Measurements from ENCODE around the gene ARHGAP15. TPM values are rescaled to one million over a fixed set of nuclear protein-coding genes. Genes with fewer than 3 reads are reported as not detected.

The ARHGAP15 gene
- total and polyA plus RNA-seq, 7 experiments from 2014 or later, result 164 to 311 (median 201) TPM

DNA sequence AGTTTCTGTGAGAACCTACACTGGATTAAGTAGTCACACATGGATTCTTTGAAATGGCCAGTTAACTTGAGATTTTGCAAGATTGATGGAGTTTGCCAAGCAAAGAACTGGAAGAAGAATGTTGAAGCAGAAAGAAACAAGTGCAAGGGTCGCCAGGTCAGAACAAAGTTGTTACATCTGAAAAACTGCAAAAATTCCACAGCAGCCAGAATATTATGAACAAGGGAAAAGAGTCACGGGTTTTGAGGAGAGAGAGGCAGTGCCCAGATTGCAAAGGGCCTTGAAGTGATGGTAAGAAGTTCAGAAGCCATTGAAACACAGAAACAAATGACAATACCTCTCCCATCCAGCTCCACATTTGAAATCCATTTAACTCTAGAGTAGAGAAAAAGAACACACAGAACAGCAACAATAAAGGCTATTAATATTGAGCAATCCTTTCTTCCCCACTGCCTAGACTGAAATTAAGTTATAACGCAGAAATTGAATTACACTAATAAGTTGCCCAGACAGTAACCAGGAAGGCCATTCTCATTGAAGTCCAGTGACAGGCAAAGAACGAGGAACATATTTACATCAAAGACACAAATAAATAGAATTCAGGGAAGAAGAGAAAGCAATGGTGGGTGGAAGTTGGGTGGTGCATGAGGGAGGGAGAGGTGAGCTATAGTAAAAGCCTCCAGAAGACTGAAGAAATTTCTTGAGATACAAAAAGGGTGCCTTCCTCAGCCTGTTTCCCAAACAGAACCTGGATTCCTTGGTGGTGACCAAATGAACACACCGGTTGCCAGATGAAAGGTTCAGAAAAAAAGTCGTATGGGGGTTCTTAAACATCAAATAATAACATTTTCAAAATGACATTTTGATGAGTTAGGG, 80.6 kb downstream of the ARHGAP15 start:
- H3K9me3 Mint-ChIP-seq, result peaks cover 0 to 1% (median 0%) of the 10 kb centered on the region in 11 donors
- H3K27me3 Mint-ChIP-seq, result no peaks in the 10 kb centered on the region
- no peak overlapping the region for H3K4me3 ChIP-seq (ENCODE audit: low read length)
- no peak overlapping the region for H3K4me3 Mint-ChIP-seq
- no peak overlapping the region for H3K27ac ChIP-seq (ENCODE audit: low read depth, low read length)
- DNase-seq (no peak), ATAC-seq (no peak)
- H3K4me1 ChIP-seq (ENCODE audit: control insufficient read depth in 2 of 2, insufficient read depth in 2 of 2, low read length in 2 of 2), result peaks cover 15 to 21% of the 10 kb centered on the region in 2 donors
- ChIA-PET POLR2A (no interaction called here), CTCF (interaction anchor here (0.8 kb wide), 1 partner anchor 48 kb away, joined by 3 read pairs; no protein-coding TSS in a partner anchor)
- H3K27me3 ChIP-seq (ENCODE audit: control insufficient read depth in 2 of 2, insufficient read depth in 2 of 2, low read length in 2 of 2), result no peaks in the 10 kb centered on the region
- H3K36me3 ChIP-seq (ENCODE audit: control insufficient read depth in 2 of 3, insufficient read depth in 3 of 3, low read length in 3 of 3), result peaks cover 0 to 24% (median 9%) of the 10 kb centered on the region in 3 experiments
- peaks cover 26 to 70% (median 51%) of the 10 kb centered on the region in 5 donors for H3K36me3 Mint-ChIP-seq
- intact Hi-C loops (cut with micrococcal nuclease), result no loop called here
- peaks cover 21 to 82% (median 66%) of the 10 kb centered on the region in 7 donors for H3K4me1 Mint-ChIP-seq
- peak overlapping the region in 7 of 9 donors; percentile 28 to 72 (median 64) for H3K27ac Mint-ChIP-seq
- no peaks in the 10 kb centered on the region for H3K9me3 ChIP-seq (ENCODE audit: control insufficient read depth in 2 of 3, low read length in 3 of 3)

DNA sequence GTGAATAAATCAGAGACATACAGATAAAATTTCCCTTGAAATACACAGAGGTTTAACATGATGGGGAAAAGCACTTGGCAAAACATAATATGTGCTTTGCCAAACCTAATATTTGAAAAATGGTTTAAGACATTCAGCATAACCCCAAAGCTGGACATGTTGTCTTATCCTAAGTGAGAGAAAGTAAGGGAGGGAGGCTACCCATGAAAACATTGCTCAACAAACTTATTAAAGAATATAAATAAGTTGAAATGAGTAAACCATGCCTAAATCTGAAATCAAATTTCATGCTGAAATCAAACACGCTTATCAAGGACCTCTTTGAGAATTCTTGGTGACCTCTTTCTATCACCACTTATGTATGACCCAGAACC, 81.2 kb downstream of the ARHGAP15 start:
- H3K4me3 Mint-ChIP-seq, result no peak overlapping the region
- peaks cover 28 to 74% (median 53%) of the 10 kb centered on the region in 5 donors for H3K36me3 Mint-ChIP-seq
- H3K27ac Mint-ChIP-seq, result peak overlapping the region in 6 of 9 donors; percentile 20 to 83 (median 58)
- H3K4me1 Mint-ChIP-seq, result peaks cover 21 to 80% (median 67%) of the 10 kb centered on the region in 7 donors
- H3K27me3 ChIP-seq (ENCODE audit: control insufficient read depth in 2 of 2, insufficient read depth in 2 of 2, low read length in 2 of 2), result no peaks in the 10 kb centered on the region
- intact Hi-C loops (cut with micrococcal nuclease), result no loop called here
- ChIA-PET CTCF (interaction anchor here (0.6 to 1.1 kb wide), 4 partner anchors 12 to 101 kb away, joined by 3 to 4 read pairs (median 3); no protein-coding TSS in a partner anchor), POLR2A (no interaction called here)
- H3K4me3 ChIP-seq (ENCODE audit: low read length), result no peak overlapping the region
- H3K27me3 Mint-ChIP-seq, result no peaks in the 10 kb centered on the region
- peaks cover 0 to 3% (median 0%) of the 10 kb centered on the region in 11 donors for H3K9me3 Mint-ChIP-seq
- H3K27ac ChIP-seq (ENCODE audit: low read depth, low read length), result no peak overlapping the region
- no peak for DNase-seq
- H3K36me3 ChIP-seq (ENCODE audit: control insufficient read depth in 2 of 3, insufficient read depth in 3 of 3, low read length in 3 of 3), result peaks cover 0 to 30% (median 9%) of the 10 kb centered on the region in 3 experiments
- no peaks in the 10 kb centered on the region for H3K9me3 ChIP-seq (ENCODE audit: control insufficient read depth in 2 of 3, low read length in 3 of 3)
- ATAC-seq, result no peak
- peaks cover 9 to 16% of the 10 kb centered on the region in 2 donors for H3K4me1 ChIP-seq (ENCODE audit: control insufficient read depth in 2 of 2, insufficient read depth in 2 of 2, low read length in 2 of 2)

DNA sequence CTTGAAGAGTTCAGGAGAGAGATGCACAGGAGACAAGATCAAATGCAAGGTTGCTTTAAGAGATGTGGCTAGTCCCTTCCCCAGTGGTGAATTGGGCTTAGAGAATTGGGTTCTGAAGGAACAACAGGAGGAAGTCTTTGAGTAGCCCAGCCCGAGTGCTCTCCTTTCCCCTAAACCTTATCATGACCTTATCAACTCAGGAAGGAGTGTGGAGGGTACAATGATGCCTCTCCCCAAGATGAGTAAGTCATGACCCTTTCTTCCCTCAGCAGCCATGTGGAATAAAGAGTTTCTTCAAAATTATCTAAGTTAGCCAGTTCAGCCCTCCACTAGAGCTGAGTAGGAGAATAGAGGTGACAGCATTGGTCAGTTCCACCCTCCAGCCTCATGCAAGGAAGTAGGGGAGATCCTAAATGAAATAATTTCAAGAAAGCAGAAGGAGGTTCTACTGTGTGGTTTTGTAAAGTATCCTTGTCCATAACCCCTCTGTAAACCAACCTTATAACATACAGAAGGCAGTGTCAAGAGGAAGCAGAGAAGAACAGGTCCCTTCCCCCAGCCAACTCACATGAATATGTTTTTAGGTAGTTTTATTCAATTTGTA, 88.4 kb downstream of the ARHGAP15 start:
- ATAC-seq, result peak; percentile 75
- peaks cover 16 to 53% (median 27%) of the 10 kb centered on the region in 5 donors for H3K36me3 Mint-ChIP-seq
- peak overlapping the region; percentile 17 to 85 (median 53) for H3K27ac Mint-ChIP-seq
- H3K27me3 Mint-ChIP-seq, result no peaks in the 10 kb centered on the region
- peaks cover 0 to 4% (median 0%) of the 10 kb centered on the region in 11 donors for H3K9me3 Mint-ChIP-seq
- no peak for DNase-seq
- Histone ChIP-seq H3K9me3 (ENCODE audit: control insufficient read depth in 2 of 3, low read length in 3 of 3) (no peaks in the 10 kb centered on the region), H3K27ac (ENCODE audit: low read depth, low read length) (no peak overlapping the region), H3K36me3 (ENCODE audit: control insufficient read depth in 2 of 3, insufficient read depth in 3 of 3, low read length in 3 of 3) (peaks cover 0 to 11% (median 0%) of the 10 kb centered on the region in 3 experiments), H3K27me3 (ENCODE audit: control insufficient read depth in 2 of 2, insufficient read depth in 2 of 2, low read length in 2 of 2) (no peaks in the 10 kb centered on the region), H3K4me1 (ENCODE audit: control insufficient read depth in 2 of 2, insufficient read depth in 2 of 2, low read length in 2 of 2) (peaks cover 4 to 5% of the 10 kb centered on the region in 2 donors), H3K4me3 (ENCODE audit: low read length) (no peak overlapping the region)
- peaks cover 29 to 81% (median 67%) of the 10 kb centered on the region in 7 donors for H3K4me1 Mint-ChIP-seq
- ChIA-PET CTCF (interaction anchor here (1.1 to 2.1 kb wide), 5 partner anchors 11 to 107 kb away, joined by 3 to 5 read pairs (median 3); no protein-coding TSS in a partner anchor), POLR2A (interaction anchor here (1.2 kb wide), 1 partner anchor 39 kb away, joined by 3 read pairs; no protein-coding TSS in a partner anchor)
- peak overlapping the region in 3 of 10 donors; percentile 10 to 31 (median 25) for H3K4me3 Mint-ChIP-seq
- intact Hi-C loops (cut with micrococcal nuclease), result loop anchor here in 1 of 2 donors (1.0 kb wide), 1 partner anchor 12 kb away; no protein-coding TSS in a partner anchor

DNA sequence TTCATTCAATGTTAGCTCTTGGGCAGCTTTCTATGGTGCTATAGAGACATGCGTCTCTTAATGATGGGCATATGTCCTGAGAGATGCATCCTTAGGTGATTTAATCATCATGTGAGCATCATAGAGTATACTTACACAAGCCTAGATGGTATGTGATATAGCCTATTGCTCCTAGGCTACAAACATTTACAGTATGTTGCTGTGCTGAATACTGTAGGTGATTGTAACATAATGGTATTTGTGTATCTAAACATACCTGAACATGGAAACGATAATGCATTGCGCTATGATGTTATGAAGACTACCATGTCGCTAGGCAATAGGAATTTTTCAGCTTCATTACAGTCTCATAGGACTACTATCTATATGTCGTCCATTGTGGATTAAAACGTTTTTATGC, 89.4 kb downstream of the ARHGAP15 start:
- Mint-ChIP-seq H3K27me3 (no peaks in the 10 kb centered on the region), H3K9me3 (peaks cover 0 to 4% (median 0%) of the 10 kb centered on the region in 11 donors), H3K4me1 (peaks cover 33 to 83% (median 73%) of the 10 kb centered on the region in 7 donors), H3K36me3 (peaks cover 8 to 43% (median 32%) of the 10 kb centered on the region in 5 donors), H3K27ac (peak overlapping the region in 2 of 9 donors; percentile 39 to 81), H3K4me3 (no peak overlapping the region)
- ChIA-PET CTCF (interaction anchor here (0.8 to 2.1 kb wide), 5 partner anchors 12 to 105 kb away, joined by 3 to 5 read pairs (median 3); no protein-coding TSS in a partner anchor), POLR2A (no interaction called here)
- peaks cover 4 to 8% of the 10 kb centered on the region in 2 donors for H3K4me1 ChIP-seq (ENCODE audit: control insufficient read depth in 2 of 2, insufficient read depth in 2 of 2, low read length in 2 of 2)
- H3K27me3 ChIP-seq (ENCODE audit: control insufficient read depth in 2 of 2, insufficient read depth in 2 of 2, low read length in 2 of 2), result no peaks in the 10 kb centered on the region
- no peaks in the 10 kb centered on the region for H3K9me3 ChIP-seq (ENCODE audit: control insufficient read depth in 2 of 3, low read length in 3 of 3)
- H3K36me3 ChIP-seq (ENCODE audit: control insufficient read depth in 2 of 3, insufficient read depth in 3 of 3, low read length in 3 of 3), result peaks cover 0 to 11% (median 0%) of the 10 kb centered on the region in 3 experiments
- H3K27ac ChIP-seq (ENCODE audit: low read depth, low read length), result no peak overlapping the region
- no peak for DNase-seq
- intact Hi-C loops (cut with micrococcal nuclease), result no loop called here
- no peak overlapping the region for H3K4me3 ChIP-seq (ENCODE audit: low read length)
- ATAC-seq, result no peak

DNA sequence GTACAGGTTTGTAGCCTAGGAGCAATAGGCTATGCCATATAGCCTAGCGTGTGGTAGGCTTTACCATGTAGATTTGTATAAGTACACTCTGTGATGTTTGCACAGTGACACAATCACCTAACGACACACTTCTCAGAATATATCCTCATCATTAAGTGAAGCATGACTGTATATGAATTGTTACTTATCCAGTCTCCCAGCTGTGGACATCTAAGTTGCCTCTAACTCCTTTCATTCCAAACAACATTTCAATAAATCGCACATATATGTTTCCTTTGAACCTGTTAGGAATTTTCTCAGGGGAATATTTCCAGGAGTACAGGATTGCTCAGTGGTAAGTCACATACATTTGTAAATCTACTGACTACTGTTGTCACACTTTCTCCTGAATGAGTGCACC, 90.0 kb downstream of the ARHGAP15 start:
- intact Hi-C loops (cut with micrococcal nuclease), result no loop called here
- Histone ChIP-seq H3K4me3 (ENCODE audit: low read length) (no peak overlapping the region), H3K27me3 (ENCODE audit: control insufficient read depth in 2 of 2, insufficient read depth in 2 of 2, low read length in 2 of 2) (no peaks in the 10 kb centered on the region), H3K9me3 (ENCODE audit: control insufficient read depth in 2 of 3, low read length in 3 of 3) (no peaks in the 10 kb centered on the region), H3K27ac (ENCODE audit: low read depth, low read length) (no peak overlapping the region), H3K36me3 (ENCODE audit: control insufficient read depth in 2 of 3, insufficient read depth in 3 of 3, low read length in 3 of 3) (peaks cover 0 to 11% (median 0%) of the 10 kb centered on the region in 3 experiments), H3K4me1 (ENCODE audit: control insufficient read depth in 2 of 2, insufficient read depth in 2 of 2, low read length in 2 of 2) (peaks cover 4 to 11% of the 10 kb centered on the region in 2 donors)
- DNase-seq (no peak), ATAC-seq (no peak)
- H3K27me3 Mint-ChIP-seq, result no peaks in the 10 kb centered on the region
- peaks cover 33 to 86% (median 75%) of the 10 kb centered on the region in 7 donors for H3K4me1 Mint-ChIP-seq
- peaks cover 8 to 43% (median 32%) of the 10 kb centered on the region in 5 donors for H3K36me3 Mint-ChIP-seq
- H3K27ac Mint-ChIP-seq, result peak overlapping the region in 7 of 9 donors; percentile 12 to 81 (median 45)
- peaks cover 0 to 4% (median 0%) of the 10 kb centered on the region in 11 donors for H3K9me3 Mint-ChIP-seq
- CTCF ChIA-PET, result interaction anchor here (0.8 to 2.1 kb wide), 2 partner anchors 12 to 108 kb away, joined by 3 to 5 read pairs; no protein-coding TSS in a partner anchor
- POLR2A ChIA-PET, result no interaction called here
- no peak overlapping the region for H3K4me3 Mint-ChIP-seq

DNA sequence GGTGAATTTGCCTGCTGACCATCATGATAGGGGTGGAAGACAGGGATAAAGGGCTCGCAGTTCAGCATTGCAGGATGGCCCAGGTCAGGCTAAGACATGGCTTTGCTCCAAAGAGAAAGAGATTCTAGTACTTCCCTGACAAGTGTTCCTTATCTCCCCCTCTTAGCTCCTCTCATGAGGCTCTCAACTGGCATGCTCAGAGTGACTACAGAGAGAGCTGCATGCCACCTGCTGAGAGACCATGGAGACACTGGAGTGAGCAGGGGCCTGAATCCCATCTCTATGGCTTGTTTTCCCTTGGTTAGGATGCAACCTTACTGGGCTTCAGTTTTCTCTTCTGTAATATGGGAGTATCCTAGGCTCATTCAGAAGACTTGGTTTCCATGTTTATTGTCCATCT, 94.3 kb downstream of the ARHGAP15 start:
- Histone ChIP-seq H3K27ac (ENCODE audit: low read depth, low read length) (no peak overlapping the region), H3K9me3 (ENCODE audit: control insufficient read depth in 2 of 3, low read length in 3 of 3) (no peaks in the 10 kb centered on the region), H3K4me1 (ENCODE audit: control insufficient read depth in 2 of 2, insufficient read depth in 2 of 2, low read length in 2 of 2) (peaks cover 10 to 18% of the 10 kb centered on the region in 2 donors), H3K36me3 (ENCODE audit: control insufficient read depth in 2 of 3, insufficient read depth in 3 of 3, low read length in 3 of 3) (peaks cover 0 to 3% (median 3%) of the 10 kb centered on the region in 3 experiments), H3K27me3 (ENCODE audit: control insufficient read depth in 2 of 2, insufficient read depth in 2 of 2, low read length in 2 of 2) (no peaks in the 10 kb centered on the region), H3K4me3 (ENCODE audit: low read length) (no peak overlapping the region)
- no peak for DNase-seq
- H3K4me3 Mint-ChIP-seq, result no peak overlapping the region
- H3K4me1 Mint-ChIP-seq, result peaks cover 27 to 71% (median 65%) of the 10 kb centered on the region in 7 donors
- peaks cover 3 to 37% (median 15%) of the 10 kb centered on the region in 5 donors for H3K36me3 Mint-ChIP-seq
- ATAC-seq, result no peak
- peak overlapping the region in 8 of 9 donors; percentile 14 to 84 (median 64) for H3K27ac Mint-ChIP-seq
- POLR2A ChIA-PET, result no interaction called here
- no peaks in the 10 kb centered on the region for H3K27me3 Mint-ChIP-seq
- H3K9me3 Mint-ChIP-seq, result no peaks in the 10 kb centered on the region
- intact Hi-C loops (cut with micrococcal nuclease), result loop anchor here in 1 of 2 donors (2.0 kb wide), 2 partner anchors 19 to 189 kb away; no protein-coding TSS in a partner anchor
- CTCF ChIA-PET, result interaction anchor here (0.6 to 1.6 kb wide), 6 partner anchors 27 to 111 kb away, joined by 3 to 6 read pairs (median 4); no protein-coding TSS in a partner anchor

Data from naive thymus-derived CD4-positive, alpha-beta T cell (primary cell).